ENCODE measurements around the gene EPHA4.
A peak's percentile ranks its signal among the peaks of the same experiment; 100 is the strongest.

Gene EPHA4

GRCh38 chr2:221429741-221430491 lies 142.2 kb downstream of the EPHA4 start:
- no peak for DNase-seq

- no peak for DNase-seq
Measured at GRCh38 chr2:221428896-221429295, 143.2 kb downstream of the EPHA4 start.

DNA sequence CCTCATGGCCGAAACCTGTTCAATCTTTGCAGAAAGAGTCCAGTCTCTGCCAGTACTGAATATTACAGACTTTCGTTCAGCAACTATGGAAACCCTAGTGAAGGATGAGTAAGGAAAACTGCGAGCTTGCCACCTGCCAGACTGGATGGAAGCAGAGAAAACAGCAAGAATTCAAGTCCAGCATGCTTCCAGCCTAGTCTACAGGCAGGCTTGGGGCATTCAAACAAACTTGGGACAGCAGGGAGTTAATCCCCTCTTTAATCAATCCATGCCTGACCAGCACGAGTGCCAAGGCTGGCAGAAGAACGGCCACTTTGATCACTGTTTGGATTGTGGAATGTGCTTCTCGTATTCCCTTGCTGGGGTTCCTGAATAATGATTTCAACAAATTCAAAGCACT lies 145.2 kb downstream of the EPHA4 start:
- DNase-seq = no peak

GRCh38 chr2:221425891-221426290 lies 146.2 kb downstream of the EPHA4 start:
- no peak for DNase-seq

GRCh38 chr2:221425353-221425752 lies 146.8 kb downstream of the EPHA4 start:
- DNase-seq = no peak

DNA sequence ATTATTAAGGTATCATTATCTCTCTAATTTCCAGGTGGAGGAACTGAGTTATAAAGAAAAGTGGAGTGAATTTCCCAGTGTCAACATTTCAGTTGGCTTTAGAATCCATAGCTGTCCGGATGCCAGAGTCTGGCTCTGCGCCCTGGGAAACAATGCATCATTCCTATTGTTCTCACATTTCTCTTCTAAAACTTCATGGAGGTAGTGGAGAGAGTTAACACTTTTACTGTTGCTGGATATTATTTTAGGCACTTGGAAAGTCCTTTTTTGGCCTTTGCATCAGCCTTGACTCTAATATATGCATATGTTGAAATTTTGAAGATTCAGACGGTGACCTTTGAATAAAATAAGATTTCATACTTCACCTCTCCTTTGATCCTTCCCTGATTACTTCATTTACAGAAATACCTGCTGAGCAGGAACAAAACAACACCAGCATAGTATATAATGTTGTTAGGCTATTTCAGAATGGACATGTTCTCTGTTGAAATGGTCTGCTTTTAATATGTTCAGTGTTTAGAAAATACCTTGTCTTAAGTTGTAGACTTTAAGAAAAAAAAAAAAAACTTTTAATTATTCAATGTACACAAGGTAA lies 148.8 kb downstream of the EPHA4 start:
- no peak for DNase-seq

DNA sequence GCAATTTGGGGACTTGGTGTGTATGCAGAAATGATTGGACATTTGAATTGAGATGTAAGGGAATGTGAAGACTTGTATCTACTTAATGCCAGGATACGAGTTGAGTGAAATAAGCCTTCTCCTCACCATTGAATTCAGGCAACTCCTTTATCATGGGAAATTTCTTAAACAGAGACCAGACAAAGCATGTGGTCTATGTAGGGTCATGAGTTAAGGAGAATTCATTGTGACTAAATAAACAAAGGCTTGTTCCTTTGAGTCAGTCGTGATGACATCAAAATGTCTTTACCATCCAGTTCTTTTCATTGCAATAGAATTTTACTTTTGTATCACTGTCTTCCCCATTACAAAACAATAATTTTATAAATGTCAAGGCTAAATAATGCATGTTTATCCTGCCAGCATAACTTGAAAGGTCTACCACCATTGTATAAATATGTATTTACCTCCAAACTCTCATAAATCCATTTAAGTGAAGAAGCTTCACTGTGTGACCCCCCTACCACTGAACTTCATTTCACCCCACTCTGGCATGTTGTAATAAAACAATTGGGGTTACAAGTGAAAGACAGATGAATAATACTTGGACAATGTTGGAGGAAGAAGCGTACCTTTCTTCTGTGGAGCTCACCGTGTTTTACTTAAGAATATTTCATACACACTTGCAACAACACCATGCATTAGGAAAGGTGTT lies 149.4 kb downstream of the EPHA4 start:
- DNase-seq = no peak

DNA sequence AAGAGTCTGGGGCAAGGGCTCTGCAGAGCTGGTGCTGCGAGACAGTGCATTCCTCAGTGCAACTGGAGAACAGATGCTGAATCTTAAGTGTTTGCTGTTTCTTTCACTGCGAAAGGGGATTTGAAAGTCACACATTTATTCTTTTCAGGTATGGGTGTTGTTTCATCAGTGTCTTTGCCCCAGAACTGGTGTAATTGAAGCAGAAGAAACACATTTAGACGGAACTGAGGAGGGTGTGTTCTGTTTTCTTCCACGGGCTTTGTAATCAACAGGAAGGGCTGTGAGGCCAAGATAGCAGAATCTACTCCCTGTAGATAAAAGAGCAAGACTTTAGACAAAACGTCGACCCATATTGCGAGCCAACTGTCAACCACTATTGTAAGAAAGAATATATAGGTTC lies 151.9 kb downstream of the EPHA4 start:
- no peak for DNase-seq

DNA sequence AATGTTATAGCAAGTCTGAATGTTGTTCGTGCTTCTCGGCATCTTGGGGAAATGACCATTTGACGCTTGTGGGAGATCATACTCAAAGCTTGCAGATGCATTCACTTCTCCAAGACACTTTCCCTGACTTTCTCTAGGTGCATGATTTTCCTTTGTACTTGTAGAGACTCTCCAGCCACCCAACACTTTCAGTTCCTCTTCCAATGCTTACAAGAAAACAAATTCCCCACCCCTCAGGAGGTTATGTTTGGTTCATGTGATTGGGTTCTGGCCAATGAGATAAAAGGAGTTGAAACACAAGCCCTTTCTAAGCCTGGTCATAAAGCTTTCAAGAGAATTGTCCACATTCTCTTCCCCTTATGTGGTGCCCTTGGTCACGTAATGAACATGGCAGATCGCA lies 156.3 kb downstream of the EPHA4 start:
- DNase-seq = no peak

GRCh38 chr2:221412978-221413377 lies 159.1 kb downstream of the EPHA4 start:
- DNase-seq = no peak

DNA sequence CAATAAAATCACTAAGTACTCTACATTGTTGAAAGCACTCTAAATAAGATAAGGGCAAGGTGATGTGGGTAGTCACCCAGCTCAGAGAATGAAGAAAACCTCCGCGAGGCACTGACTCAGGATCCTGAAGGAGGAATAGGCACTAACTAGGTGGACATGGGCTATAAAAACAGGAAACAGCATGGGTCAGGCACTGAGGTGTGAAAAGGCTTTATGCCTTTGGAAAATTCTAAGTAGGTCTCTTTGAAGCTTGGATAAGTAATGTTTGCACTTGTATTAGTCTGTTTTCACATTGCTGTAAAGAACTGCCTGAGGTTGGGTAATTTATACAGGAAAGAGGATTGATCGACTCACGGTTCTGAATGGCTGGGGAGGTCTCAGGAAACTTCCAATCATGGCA lies 161.6 kb downstream of the EPHA4 start:
- no peak for DNase-seq

DNA sequence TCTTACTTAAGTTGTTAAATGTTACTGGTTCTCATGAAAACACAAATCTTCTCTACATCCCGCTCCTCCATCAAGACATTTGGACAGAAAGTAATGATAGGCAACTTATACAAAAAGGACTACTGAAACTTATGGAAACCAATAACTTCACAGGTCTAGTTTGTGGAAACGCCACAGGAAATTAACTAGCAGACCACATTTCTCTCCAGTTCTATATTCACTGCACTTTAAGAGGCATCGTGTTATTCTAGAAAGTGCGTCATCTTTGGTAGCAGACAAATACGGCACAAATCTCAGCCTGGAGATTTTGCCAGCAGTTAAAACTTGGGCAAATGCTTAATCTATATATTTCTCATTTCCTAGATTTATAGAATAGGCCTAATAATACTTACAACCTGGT lies 164.3 kb downstream of the EPHA4 start:
- DNase-seq = no peak

GRCh38 chr2:221405521-221405920 lies 166.6 kb downstream of the EPHA4 start:
- DNase-seq = no peak

DNA sequence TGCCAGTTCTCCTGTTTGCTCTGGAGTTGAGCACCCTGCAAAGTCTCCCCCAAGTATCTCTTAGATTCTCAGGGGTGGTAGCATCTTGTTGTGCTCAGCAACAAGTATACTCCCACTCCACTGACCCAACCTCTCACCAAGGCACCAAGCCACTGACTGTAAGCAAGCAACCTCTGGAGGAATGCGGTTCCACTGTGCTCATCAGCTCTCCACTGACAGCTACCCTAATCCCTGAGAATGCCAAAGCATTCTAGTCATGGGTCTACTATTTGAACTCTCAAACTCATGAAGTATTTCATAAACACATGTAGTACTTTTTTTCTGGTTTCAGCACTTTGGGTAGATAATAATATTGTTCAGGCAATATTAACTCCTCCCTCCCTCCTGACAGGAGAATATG lies 170.0 kb downstream of the EPHA4 start:
- peak; percentile 40 for DNase-seq

- DNase-seq = no peak
Measured at GRCh38 chr2:221400411-221400810, 171.7 kb downstream of the EPHA4 start.

- DNase-seq = no peak
Measured at GRCh38 chr2:221399183-221399582, 172.9 kb downstream of the EPHA4 start.

DNA sequence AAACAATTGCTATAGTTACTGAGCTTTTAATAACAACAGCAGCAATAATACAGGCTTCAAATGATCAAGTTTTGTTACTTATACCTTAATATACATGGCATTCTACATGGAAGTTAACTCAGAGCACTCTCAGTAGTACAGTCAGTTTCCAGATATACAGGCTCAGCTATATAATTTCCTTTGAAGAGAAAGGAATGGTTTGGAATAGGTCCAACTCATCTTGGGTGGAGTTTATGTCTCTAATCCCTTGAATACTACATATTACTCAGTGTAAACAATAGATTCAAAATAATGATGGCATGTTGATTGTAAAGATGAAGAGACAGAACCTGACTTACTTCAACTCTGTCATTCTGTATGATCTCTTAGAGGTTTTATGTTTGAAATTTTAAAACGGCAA lies 174.9 kb downstream of the EPHA4 start:
- no peak for DNase-seq

DNA sequence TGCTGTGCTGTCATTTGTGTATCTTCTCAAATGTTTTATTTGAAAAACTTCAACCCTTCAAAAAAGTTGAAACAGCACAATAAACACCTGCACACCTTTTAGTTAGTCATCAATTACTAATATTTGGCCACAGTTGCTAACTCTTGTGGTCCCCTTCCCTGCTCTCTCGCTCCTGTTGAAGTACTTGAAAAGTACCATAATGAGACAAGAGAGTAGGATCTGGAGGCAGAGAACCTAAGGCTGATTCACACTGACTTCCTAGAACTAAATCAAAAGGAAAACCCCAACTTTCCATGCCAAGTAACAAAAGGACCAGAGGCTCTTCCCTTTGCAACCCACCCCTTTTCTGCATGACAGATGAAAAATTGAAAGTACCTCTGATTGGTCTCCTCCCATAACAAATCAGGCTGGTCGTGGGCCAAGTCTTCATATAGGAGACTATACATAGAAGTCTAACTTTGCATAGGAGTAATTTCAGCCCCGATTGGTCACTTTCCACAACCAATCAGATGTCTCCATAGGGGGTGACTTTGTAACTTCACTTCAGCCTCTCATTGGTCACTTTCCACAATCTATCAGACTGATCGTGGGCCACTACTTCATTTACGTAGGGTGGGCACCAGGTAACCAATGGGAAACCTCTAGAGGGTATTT lies 179.7 kb downstream of the EPHA4 start:
- DNase-seq = no peak

- DNase-seq = no peak
Measured at GRCh38 chr2:221390878-221391277, 181.2 kb downstream of the EPHA4 start.

GRCh38 chr2:221389904-221390303 lies 182.2 kb downstream of the EPHA4 start:
- DNase-seq = no peak

GRCh38 chr2:221389421-221389820 lies 182.7 kb downstream of the EPHA4 start:
- no peak for DNase-seq

GRCh38 chr2:221388891-221389290 lies 183.2 kb downstream of the EPHA4 start:
- no peak for DNase-seq

DNA sequence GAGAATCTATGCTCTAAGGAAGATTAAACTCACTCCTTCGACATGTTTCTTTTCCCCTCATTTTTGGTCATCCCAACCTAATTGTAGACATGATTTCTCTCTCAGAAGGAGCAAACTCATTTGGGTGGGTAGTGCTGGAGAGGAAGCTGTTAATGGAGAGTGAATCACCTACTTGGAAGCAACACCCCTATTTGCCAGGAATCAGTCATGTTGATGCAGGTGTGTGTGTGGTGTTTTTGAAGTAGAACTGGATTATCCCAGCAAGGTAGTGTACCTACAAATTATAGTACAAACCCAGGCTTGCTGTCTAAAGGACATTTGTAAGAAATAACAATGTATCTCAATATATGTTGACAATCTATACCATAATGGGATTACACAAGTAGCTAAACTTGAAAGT lies 186.4 kb downstream of the EPHA4 start:
- DNase-seq = no peak

Data from amniotic stem cell (primary cell).